GM19193 (cell line): ENCODE data around the gene ZBTB9.
A peak's percentile ranks its signal among the peaks of the same experiment; 100 is the strongest.

Experiments used
- POLR2A ChIP-seq: IDR thresholded peaks from 4 replicates; pipeline ENCODE4 v1.6.1; 2011; ENCODE audit not compliant: insufficient read depth, insufficient read length; ENCODE audit errors: extremely low read depth

The ZBTB9 gene, protein sequence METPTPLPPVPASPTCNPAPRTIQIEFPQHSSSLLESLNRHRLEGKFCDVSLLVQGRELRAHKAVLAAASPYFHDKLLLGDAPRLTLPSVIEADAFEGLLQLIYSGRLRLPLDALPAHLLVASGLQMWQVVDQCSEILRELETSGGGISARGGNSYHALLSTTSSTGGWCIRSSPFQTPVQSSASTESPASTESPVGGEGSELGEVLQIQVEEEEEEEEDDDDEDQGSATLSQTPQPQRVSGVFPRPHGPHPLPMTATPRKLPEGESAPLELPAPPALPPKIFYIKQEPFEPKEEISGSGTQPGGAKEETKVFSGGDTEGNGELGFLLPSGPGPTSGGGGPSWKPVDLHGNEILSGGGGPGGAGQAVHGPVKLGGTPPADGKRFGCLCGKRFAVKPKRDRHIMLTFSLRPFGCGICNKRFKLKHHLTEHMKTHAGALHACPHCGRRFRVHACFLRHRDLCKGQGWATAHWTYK

GRCh38 chr6:33454009-33454946 lies at the start of gene ZBTB9:
Gene ZBTB9 (plus strand): TSS chr6:33454576. CDS start chr6:33455101, 525 bp downstream.
- peak; percentile 86 for TF ChIP-seq POLR2A

DNA sequence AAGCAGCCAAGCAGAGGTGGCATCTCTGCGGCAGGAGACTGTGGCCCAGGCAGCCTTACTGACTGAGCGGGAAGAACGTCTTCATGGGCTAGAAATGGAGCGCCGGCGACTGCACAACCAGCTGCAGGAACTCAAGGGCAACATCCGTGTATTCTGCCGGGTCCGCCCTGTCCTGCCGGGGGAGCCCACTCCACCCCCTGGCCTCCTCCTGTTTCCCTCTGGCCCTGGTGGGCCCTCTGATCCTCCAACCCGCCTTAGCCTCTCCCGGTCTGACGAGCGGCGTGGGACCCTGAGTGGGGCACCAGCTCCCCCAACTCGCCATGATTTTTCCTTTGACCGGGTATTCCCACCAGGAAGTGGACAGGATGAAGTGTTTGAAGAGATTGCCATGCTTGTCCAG lies 49.5 kb upstream of the ZBTB9 start:
- TF ChIP-seq POLR2A: no peak

- TF ChIP-seq POLR2A: no peak
Measured at GRCh38 chr6:33405386-33405940, 48.9 kb upstream of the ZBTB9 start.

DNA sequence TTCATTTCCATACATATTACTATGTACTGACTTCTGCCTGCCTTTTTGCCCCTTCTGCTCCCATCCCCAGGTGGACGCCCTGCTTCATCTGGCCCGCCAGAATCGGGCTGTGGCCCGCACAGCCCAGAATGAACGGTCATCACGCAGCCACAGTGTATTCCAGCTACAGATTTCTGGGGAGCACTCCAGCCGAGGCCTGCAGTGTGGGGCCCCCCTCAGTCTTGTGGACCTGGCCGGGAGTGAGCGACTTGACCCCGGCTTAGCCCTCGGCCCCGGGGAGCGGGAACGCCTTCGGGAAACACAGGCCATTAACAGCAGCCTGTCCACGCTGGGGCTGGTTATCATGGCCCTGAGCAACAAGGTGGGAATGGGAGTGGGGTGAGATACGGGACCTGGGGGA lies 48.2 kb upstream of the ZBTB9 start:
- TF ChIP-seq POLR2A: no peak

GRCh38 chr6:33407132-33407718 lies 47.2 kb upstream of the ZBTB9 start:
- TF ChIP-seq POLR2A: no peak

DNA sequence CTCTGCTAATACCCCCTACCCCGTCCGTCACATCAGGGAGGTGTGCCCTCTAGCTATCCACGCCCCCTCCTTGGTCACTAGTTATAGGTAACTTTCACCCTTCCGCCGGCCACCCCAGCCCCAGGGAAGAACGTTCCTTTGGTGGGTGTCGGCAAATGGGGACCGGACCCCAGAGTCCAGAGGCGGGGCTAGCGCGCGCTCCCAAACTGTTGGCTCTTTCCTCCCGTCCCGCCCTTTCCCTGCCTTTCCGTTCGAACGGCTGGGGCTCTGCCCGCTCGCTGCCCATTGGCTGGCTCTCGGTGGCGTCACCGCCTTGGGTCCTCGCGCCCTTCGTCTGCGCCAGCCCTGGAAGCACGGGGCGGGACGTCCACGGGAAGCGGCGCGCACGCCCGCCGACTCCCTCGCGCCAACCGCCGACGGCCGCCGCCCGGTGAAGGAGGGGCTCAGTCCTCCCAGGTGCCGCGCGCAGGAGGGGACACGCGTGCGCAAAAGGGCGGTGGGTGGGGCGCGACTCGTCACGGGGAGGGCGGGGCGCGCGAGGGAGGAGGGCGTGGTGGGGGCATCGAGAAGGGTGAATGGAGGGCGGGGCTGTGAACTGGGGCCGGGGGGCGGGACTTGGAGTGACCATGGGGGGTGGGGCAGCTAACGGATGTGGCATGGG lies 44.2 kb upstream of the ZBTB9 start:
- TF ChIP-seq POLR2A: peak; percentile 63

GRCh38 chr6:33410711-33411631 lies 43.4 kb upstream of the ZBTB9 start, which contains the start of gene PHF1:
Gene PHF1 (plus strand): TSS chr6:33411014. CDS start chr6:33412264, 1,250 bp downstream.
- peak; percentile 43 for TF ChIP-seq POLR2A

GRCh38 chr6:33411632-33412005 lies 42.8 kb upstream of the ZBTB9 start:
- no peak for TF ChIP-seq POLR2A

DNA sequence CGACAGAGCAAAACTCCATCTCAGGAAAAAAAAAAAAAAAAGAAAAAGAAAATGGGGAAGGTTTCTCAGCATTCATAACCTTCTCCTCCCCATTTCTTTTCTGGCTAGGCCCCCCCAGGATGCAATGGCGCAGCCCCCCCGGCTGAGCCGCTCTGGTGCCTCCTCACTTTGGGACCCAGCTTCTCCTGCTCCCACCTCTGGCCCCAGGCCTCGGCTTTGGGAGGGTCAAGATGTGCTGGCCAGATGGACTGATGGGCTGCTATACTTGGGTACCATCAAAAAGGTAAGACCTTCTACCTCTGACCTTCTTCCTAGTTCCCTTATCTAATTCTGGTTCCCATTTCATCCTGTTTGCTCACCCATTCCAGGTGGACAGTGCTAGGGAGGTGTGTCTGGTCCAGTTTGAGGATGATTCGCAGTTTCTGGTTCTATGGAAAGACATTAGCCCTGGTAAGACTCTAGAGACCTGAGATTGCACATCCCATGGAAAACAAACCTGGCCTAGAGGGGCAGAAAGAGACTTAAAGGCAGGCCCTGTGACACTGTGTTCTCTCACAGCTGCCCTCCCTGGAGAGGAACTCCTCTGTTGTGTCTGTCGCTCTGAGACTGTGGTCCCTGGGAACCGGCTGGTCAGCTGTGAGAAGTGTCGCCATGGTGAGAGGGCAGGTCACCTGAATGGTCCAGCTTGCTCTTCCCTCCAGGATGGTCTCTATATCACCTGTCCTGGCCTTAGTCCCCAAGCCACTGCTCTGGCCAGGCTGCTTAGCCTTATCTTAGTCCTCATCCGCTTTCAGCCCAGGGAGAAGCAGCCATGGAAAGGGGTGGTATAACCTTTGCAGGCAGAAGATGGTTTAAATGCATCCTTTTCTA lies 42.0 kb upstream of the ZBTB9 start:
- no peak for TF ChIP-seq POLR2A

GRCh38 chr6:33413241-33414120 lies 40.9 kb upstream of the ZBTB9 start:
- TF ChIP-seq POLR2A: peak; percentile 3

DNA sequence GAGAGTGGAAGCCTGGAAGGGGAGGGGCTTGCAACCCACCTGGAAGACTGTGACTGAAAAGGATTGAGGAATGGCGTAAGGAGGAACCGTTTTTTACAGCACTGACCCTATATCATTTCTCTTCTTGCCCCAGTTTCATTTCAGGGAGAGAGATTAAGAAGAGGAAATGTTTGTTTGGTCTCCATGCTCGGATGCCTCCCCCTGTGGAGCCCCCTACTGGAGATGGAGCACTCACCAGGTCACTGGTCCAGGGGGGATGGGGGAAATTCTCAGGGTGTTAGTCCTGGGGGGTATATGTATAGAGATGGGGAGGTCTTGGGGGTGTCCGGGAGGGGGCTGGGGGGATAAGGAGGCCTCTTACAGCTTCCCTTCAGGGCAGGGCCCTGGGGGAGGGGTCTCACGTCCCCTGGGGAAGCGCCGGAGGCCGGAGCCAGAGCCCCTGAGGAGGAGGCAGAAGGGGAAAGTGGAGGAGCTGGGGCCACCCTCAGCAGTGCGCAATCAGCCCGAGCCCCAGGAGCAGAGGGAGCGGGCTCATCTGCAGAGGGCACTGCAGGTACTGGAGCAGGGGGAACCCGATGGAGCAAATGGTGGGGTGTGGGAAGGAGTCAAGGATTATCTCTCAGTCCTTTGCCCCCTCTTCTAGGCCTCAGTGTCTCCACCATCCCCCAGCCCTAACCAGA lies 39.6 kb upstream of the ZBTB9 start:
- no peak for TF ChIP-seq POLR2A

- no peak for TF ChIP-seq POLR2A
Measured at GRCh38 chr6:33415831-33416230, 38.5 kb upstream of the ZBTB9 start.
